ENCODE results near the gene FEZF2.

FEZF2 gene

GRCh38 chr3:62378311-62378789 lies 5.0 kb upstream of the FEZF2 start:
- no peaks in the 10 kb centered on the region for H3K4me1 Mint-ChIP-seq
- H3K27ac Mint-ChIP-seq = no peak overlapping the region
- CTCF ChIA-PET = no interaction called here
- H3K27me3 Mint-ChIP-seq = peaks cover 87% of the 10 kb centered on the region
- peaks cover 2% of the 10 kb centered on the region for H3K9me3 Mint-ChIP-seq
- peaks cover 3% of the 10 kb centered on the region for H3K36me3 Mint-ChIP-seq
- DNase-seq = no peak
- no peak overlapping the region for H3K4me3 Mint-ChIP-seq

- Mint-ChIP-seq H3K4me1 (no peaks in the 10 kb centered on the region), H3K36me3 (peaks cover 3% of the 10 kb centered on the region), H3K9me3 (peaks cover 2% of the 10 kb centered on the region), H3K27me3 (peaks cover 98% of the 10 kb centered on the region), H3K27ac (no peak overlapping the region), H3K4me3 (no peak overlapping the region)
- CTCF ChIA-PET = no interaction called here
- DNase-seq = no peak
Observed at GRCh38 chr3:62376906-62377877, 3.8 kb upstream of the FEZF2 start.

- Mint-ChIP-seq H3K4me3 (no peak overlapping the region), H3K36me3 (peaks cover 3% of the 10 kb centered on the region), H3K9me3 (peaks cover 2% of the 10 kb centered on the region), H3K27me3 (peaks cover 98% of the 10 kb centered on the region), H3K4me1 (no peaks in the 10 kb centered on the region), H3K27ac (no peak overlapping the region)
- no peak for DNase-seq
- CTCF ChIA-PET = no interaction called here
Observed at GRCh38 chr3:62376454-62376720, 3.0 kb upstream of the FEZF2 start.

DNA sequence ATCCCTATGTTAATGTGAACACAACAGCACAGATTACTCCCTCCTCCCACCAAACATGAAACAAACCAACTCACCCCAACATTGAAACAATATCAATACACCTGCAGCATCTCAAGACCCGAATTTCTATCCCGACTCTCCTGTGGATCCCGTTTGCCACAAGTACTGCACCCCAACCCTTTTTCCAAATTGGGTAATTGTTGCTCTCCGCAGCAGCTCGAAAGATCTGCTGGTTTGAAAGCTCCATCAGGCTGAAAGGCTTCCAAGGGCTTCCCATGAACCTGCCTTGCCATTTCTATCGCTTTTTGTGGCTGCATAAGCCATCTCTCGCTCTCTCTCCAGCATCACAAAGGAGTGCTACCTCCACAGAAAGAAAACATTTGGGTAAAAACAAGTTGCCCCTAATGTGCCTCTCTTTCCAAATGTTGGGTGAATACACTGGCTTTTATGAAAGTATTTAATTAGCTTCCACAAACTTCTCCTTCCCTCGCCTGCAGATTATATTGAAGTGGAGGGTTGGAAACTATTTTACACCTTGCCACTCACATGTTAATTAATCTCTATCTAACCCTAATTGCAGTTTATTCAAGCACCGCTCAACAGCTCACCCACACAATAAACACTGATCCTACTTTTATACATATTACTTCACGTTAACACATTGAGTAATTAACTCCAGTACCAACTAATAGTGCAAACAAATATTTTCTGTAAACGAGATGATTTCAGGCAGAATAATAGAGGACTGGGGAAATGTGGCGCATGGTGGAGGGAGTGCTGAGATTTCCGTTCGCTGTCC lies 2.5 kb upstream of the FEZF2 start:
- CTCF ChIA-PET = no interaction called here
- Mint-ChIP-seq H3K27me3 (peaks cover 98% of the 10 kb centered on the region), H3K27ac (no peak overlapping the region), H3K36me3 (peaks cover 3% of the 10 kb centered on the region), H3K9me3 (peaks cover 2% of the 10 kb centered on the region), H3K4me3 (no peak overlapping the region), H3K4me1 (no peaks in the 10 kb centered on the region)
- no peak for DNase-seq

DNA sequence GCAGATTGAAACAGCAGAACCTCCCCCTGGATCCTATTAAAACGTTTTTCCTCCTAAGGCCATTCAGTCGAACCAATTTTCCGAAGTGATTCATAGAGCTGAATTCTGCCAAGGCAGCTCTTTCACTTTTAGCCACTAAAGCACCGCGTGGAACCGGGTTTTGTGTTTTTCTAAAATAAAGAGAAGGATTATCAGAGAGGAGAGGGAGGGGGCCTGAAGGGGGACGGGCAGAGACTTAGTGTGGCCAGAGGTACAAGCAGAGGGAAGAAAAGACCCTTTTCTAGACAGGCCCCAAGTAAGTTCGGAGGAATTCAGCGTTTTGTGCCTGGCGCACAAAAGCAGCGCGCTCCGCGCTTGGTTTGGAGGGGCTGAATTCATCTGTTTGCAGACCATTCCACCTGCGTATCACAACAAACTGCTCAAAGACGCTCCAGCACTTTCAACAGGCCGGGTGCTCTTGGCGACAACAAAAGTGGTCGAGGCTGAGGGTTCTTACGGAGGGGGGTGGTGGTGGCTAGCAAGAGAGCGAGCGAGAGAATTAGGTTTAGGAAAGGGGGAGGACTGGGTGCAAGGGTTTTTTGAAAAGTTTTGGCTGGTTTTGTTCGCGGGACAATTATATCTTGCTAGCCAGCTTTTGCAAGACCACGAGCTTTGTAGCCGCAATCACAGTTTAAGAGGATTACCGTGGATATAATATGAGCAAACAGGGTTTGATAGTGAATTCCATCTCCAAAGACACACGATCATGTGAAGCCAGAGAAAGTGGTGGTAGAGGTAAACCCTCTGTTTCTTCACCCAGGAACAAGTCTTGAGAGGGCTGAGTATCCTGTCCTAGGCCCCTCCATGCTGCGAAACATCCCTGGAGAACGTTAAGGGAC lies 1.2 kb upstream of the FEZF2 start:
- H3K4me1 Mint-ChIP-seq = no peaks in the 10 kb centered on the region
- H3K9me3 Mint-ChIP-seq = peaks cover 2% of the 10 kb centered on the region
- peak overlapping the region; percentile 33 for H3K27ac Mint-ChIP-seq
- DNase-seq = no peak
- H3K27me3 Mint-ChIP-seq = peaks cover 100% of the 10 kb centered on the region
- H3K36me3 Mint-ChIP-seq = peaks cover 3% of the 10 kb centered on the region
- CTCF ChIA-PET = interaction anchor here (0.7 kb wide), 1 partner anchor 42 kb away, joined by 3 read pairs; no protein-coding TSS in a partner anchor
- no peak overlapping the region for H3K4me3 Mint-ChIP-seq

- H3K27me3 Mint-ChIP-seq = peaks cover 100% of the 10 kb centered on the region
- peaks cover 2% of the 10 kb centered on the region for H3K9me3 Mint-ChIP-seq
- peak overlapping the region; percentile 45 for H3K27ac Mint-ChIP-seq
- peaks cover 3% of the 10 kb centered on the region for H3K36me3 Mint-ChIP-seq
- CTCF ChIA-PET = interaction anchor here (0.7 kb wide), 1 partner anchor 42 kb away, joined by 3 read pairs; no protein-coding TSS in a partner anchor
- no peaks in the 10 kb centered on the region for H3K4me1 Mint-ChIP-seq
- no peak overlapping the region for H3K4me3 Mint-ChIP-seq
- no peak for DNase-seq
Observed at GRCh38 chr3:62373714-62374333, 474 bp upstream of the FEZF2 start.

- CTCF ChIA-PET = no interaction called here
- no peak overlapping the region for H3K4me3 Mint-ChIP-seq
- no peaks in the 10 kb centered on the region for H3K4me1 Mint-ChIP-seq
- H3K9me3 Mint-ChIP-seq = peaks cover 2% of the 10 kb centered on the region
- peaks cover 100% of the 10 kb centered on the region for H3K27me3 Mint-ChIP-seq
- no peak for DNase-seq
- H3K27ac Mint-ChIP-seq = no peak overlapping the region
- peaks cover 3% of the 10 kb centered on the region for H3K36me3 Mint-ChIP-seq
Observed at GRCh38 chr3:62372621-62373041, 719 bp downstream of the FEZF2 start.

DNA sequence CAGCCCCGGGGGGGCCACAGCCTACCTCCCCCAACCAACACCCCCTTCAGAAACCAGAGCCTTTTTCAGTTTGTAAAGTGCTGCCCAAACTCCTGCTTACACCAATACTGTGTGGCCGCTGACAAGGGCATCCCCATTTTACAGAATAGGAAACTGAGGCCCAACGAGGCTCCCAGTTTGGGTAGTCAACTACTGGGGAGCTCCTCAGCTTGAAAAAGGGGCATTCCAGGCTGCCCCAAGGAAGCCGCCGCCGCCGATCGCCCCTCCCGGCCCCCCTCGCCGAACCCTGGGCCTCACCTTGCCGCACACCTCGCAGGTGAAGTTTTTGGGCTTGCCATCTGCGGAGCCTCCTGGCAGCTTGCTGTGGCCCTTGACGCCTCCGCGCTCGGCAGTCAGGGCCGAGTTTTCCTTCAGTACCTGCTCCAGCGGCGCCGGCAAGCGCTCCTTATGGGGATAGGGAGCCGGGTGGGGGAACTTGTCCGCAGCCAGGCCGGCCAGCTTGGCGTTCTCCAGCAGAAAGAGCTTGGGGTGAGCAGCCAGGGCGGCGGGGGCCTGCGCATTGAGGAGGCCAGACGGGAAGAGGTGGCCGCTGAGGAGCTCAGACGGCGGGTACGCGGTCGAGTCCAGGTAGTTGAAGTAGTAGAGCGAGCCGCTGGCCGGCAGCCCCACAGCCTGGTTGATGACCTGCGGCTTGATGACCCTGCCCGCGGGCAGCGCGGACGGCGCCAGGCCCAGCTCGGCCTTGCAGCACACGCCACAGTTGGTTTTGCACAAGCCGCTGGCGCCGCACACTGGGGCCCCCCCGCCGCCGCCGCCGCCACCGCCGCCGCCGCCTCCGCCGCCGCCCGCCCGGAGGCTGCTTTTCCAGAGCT lies 1.4 kb downstream of the FEZF2 start:
- Mint-ChIP-seq H3K27ac (peak overlapping the region; percentile 37), H3K36me3 (peaks cover 3% of the 10 kb centered on the region), H3K9me3 (peaks cover 2% of the 10 kb centered on the region), H3K4me1 (no peaks in the 10 kb centered on the region), H3K4me3 (no peak overlapping the region), H3K27me3 (peaks cover 100% of the 10 kb centered on the region)
- CTCF ChIA-PET = no interaction called here
- no peak for DNase-seq

DNA sequence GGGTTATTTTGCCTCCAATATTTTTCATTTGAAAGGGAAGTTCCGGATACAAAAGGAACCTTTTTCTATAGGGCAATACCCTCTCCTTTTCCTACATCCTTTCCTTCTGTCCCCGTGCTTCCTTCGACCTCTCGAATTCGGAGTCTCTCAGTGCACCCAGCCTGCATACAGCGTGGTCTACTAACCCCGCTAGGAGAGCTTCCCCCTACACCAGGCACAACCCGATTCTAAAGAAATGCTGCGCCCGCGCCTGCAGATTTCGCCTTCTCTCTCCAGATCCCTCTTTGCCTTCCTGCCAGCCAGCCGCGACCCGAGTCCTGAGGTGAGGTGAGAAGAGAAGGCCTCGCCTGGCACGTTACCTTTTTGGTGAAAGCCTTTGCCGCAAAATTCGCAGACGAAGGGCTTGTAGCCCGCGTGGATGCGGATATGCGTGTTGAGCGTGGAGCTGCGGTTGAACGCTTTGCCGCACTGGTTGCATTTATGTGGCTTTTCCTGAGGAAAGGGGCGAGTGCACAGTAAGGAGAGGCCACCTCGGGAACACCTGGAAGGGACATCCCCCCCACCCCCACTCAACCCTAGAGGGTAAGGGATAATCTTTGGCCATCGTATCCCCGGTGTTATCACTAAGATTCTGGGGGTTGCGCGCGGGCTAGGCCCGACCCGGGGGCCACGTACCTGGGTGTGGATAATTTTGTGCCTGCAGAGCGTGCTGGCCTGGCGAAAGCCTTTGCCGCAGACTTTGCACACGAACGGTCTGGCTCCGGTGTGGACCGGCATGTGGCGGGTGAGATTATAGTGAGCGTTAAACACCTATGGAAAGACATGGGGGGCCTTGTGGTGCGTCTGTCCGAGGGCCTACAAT lies 2.3 kb downstream of the FEZF2 start:
- Mint-ChIP-seq H3K36me3 (peaks cover 3% of the 10 kb centered on the region), H3K4me1 (no peaks in the 10 kb centered on the region), H3K9me3 (peaks cover under 1% of the 10 kb centered on the region), H3K4me3 (peak overlapping the region; percentile 31), H3K27ac (peak overlapping the region; percentile 81), H3K27me3 (peaks cover 100% of the 10 kb centered on the region)
- DNase-seq = no peak
- CTCF ChIA-PET = no interaction called here

GRCh38 chr3:62370112-62370857 lies 3.1 kb downstream of the FEZF2 start:
- DNase-seq = no peak
- CTCF ChIA-PET = no interaction called here
- H3K27ac Mint-ChIP-seq = peak overlapping the region; percentile 26

GRCh38 chr3:62369476-62369743 lies 3.9 kb downstream of the FEZF2 start:
- no peak overlapping the region for H3K27ac Mint-ChIP-seq
- H3K36me3 Mint-ChIP-seq = no peaks in the 10 kb centered on the region
- peaks cover 100% of the 10 kb centered on the region for H3K27me3 Mint-ChIP-seq
- H3K9me3 Mint-ChIP-seq = no peaks in the 10 kb centered on the region
- no peaks in the 10 kb centered on the region for H3K4me1 Mint-ChIP-seq
- H3K4me3 Mint-ChIP-seq = no peak overlapping the region
- CTCF ChIA-PET = no interaction called here
- no peak for DNase-seq

More at GRCh38 chr3:62370112-62370857, 3.1 kb downstream of the FEZF2 start:
- H3K9me3 Mint-ChIP-seq = no peaks in the 10 kb centered on the region
- H3K4me1 Mint-ChIP-seq = no peaks in the 10 kb centered on the region
- no peak overlapping the region for H3K4me3 Mint-ChIP-seq
- no peaks in the 10 kb centered on the region for H3K36me3 Mint-ChIP-seq
- peaks cover 100% of the 10 kb centered on the region for H3K27me3 Mint-ChIP-seq

Data from activated naive CD4-positive, alpha-beta T cell treated with anti-CD3 and anti-CD28 coated beads, Interleukin-2, amount 10 ng/mL, durations not matched to agents 7 days and 5 days (primary cell).